Measurements from ENCODE around the gene SEMA5A.

GRCh38 chr5:9431496-9432258 lies 114.2 kb downstream of the SEMA5A start:
- TF ChIP-seq GATA3 (IDR thresholded peaks at IDR 0.05; ENCODE audit: low read depth, low read length) = no peak
- TF ChIP-seq GATA2 (IDR thresholded peaks at IDR 0.05; ENCODE audit: low read depth, low read length) = peak; percentile 31

Data from SH-SY5Y (cell line).